WERI-Rb-1 (cell line): ENCODE data around the gene MRPL10.
A peak's percentile ranks its signal among the peaks of the same experiment; 100 is the strongest.

ENCODE experiments used
- DNase-seq: peaks from one replicate; pipeline ENCODE4 v3.0.0-alpha.2; 2020
- H3K27ac ChIP-seq: fragments of 250-450 bp; sonication (Bioruptor Pico); 2 replicates; pipeline ENCODE4 v1.5.1; 2020; ENCODE audit warnings: mild to moderate bottlenecking, moderate library complexity
- H3K27me3 ChIP-seq: fragments of 250-450 bp; sonication (Bioruptor Pico); 2 replicates; pipeline ENCODE4 v1.5.1; 2021; ENCODE audit warnings: mild to moderate bottlenecking, low read depth, moderate library complexity; ENCODE audit not compliant: insufficient read depth, severe bottlenecking
- H3K36me3 ChIP-seq: fragments of 250-450 bp; sonication (Bioruptor Pico); 2 replicates; pipeline ENCODE4 v1.5.1; 2020; ENCODE audit warnings: mild to moderate bottlenecking, moderate library complexity
- H3K4me3 ChIP-seq: 2 replicates; pipeline ENCODE4 v1.5.1; 2011; ENCODE audit warnings: low read depth, mild to moderate bottlenecking, control low read depth, low read length
- H3K9me3 ChIP-seq: fragments of 250-450 bp; sonication (Bioruptor Pico); 2 replicates; pipeline ENCODE4 v1.5.1; 2021; ENCODE audit warnings: mild to moderate bottlenecking, moderate library complexity; ENCODE audit not compliant: severe bottlenecking
- TF ChIP-seq, protein P1 (sequence below): IDR thresholded peaks from 2 replicates; pipeline ENCODE4 v1.5.1; 2011; ENCODE audit warnings: low read depth, mild to moderate bottlenecking, control low read depth, inconsistent platforms, low read length

Gene MRPL10

DNA sequence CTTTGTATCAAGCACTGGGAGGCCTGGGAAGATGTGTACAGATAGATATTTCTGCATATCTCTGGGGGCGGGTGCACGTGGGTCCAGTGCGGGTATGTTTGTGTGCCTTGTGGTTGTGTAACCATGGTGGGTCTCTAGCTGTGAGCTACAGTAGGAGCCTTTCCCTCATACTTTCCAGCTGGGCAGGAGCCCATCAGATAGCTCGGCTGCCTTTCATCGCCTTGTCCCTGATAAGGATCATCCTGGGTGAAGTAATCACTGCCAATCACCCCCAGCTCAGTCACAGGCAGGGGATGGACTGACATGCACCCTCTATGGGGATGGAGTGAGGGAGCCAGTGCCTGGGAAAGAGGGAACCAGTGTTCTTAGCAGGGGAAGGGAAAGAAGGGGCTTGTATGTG lies 12.9 kb upstream of the MRPL10 start:
- Histone ChIP-seq H3K4me3 (no peak overlapping the region), H3K9me3 (no peaks in the 10 kb centered on the region), H3K36me3 (peaks cover 27% of the 10 kb centered on the region), H3K27me3 (no peaks in the 10 kb centered on the region), H3K27ac (no peak overlapping the region)
- no peak for DNase-seq
- TF ChIP-seq, protein P1, sequence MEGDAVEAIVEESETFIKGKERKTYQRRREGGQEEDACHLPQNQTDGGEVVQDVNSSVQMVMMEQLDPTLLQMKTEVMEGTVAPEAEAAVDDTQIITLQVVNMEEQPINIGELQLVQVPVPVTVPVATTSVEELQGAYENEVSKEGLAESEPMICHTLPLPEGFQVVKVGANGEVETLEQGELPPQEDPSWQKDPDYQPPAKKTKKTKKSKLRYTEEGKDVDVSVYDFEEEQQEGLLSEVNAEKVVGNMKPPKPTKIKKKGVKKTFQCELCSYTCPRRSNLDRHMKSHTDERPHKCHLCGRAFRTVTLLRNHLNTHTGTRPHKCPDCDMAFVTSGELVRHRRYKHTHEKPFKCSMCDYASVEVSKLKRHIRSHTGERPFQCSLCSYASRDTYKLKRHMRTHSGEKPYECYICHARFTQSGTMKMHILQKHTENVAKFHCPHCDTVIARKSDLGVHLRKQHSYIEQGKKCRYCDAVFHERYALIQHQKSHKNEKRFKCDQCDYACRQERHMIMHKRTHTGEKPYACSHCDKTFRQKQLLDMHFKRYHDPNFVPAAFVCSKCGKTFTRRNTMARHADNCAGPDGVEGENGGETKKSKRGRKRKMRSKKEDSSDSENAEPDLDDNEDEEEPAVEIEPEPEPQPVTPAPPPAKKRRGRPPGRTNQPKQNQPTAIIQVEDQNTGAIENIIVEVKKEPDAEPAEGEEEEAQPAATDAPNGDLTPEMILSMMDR, result no peak

DNA sequence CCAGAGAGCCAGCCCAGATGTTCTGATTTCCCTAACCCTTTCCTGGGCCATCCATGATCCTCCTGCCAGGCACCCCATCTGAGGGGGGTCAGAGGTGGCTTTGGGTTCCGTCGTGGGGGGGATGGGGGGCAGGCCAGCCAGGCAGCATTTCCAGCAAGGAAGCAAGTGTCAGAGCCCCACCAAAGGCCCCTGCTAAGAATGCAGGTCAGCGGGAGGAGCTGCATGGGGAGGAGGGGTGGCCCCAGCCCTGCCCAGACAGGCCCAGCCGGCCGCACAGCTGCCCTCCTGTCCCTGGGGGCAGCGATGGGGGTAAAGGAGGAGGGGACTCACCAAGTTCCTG lies 12.0 kb upstream of the MRPL10 start:
- no peak for DNase-seq
- TF ChIP-seq, protein P1, result no peak
- Histone ChIP-seq H3K9me3 (no peaks in the 10 kb centered on the region), H3K27me3 (no peaks in the 10 kb centered on the region), H3K4me3 (no peak overlapping the region), H3K27ac (peak overlapping the region; percentile 43), H3K36me3 (peaks cover 35% of the 10 kb centered on the region)

DNA sequence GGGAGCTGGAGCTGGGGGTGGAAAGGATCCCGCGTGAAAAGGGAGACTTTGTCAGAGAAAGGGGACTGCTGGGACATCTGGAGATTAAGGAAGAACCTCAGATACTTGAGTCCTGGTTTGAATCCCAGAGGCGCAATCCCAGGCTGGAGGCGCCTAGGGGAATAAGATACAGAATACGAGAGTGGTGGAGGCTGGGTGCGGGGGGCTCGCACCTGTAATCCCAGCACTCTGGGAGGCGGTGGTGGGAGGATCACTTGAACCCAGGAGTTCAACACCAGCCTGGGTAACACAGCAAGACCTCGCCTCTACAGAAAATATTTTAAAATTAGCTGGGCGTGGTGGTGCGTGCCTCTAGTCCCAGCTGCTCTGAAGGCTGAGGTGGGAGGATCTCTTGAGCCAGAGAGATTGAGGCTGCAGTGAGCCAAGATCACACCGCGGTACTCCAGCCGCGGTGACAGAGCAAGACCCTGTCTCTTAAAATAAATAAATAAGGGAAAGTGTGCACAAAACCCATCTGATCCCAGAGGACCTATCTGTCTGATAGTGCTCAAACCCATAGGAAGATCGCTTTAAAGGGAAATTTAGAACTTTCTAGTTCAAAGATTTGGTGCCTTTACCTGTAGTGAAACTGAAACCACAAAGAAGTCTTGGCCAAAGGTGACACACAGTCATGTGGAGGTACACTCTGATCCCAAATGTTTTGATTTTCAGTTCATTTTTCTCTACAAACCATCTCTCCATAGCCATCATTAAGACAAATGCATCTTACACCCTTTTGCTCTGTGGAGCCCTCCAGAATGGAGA lies 10.3 kb upstream of the MRPL10 start:
- TF ChIP-seq, protein P1, result no peak
- DNase-seq, result no peak
- no peaks in the 10 kb centered on the region for H3K9me3 ChIP-seq
- peak overlapping the region; percentile 79 for H3K27ac ChIP-seq
- H3K4me3 ChIP-seq, result peak overlapping the region; percentile 95
- no peaks in the 10 kb centered on the region for H3K27me3 ChIP-seq
- H3K36me3 ChIP-seq, result peaks cover 40% of the 10 kb centered on the region

DNA sequence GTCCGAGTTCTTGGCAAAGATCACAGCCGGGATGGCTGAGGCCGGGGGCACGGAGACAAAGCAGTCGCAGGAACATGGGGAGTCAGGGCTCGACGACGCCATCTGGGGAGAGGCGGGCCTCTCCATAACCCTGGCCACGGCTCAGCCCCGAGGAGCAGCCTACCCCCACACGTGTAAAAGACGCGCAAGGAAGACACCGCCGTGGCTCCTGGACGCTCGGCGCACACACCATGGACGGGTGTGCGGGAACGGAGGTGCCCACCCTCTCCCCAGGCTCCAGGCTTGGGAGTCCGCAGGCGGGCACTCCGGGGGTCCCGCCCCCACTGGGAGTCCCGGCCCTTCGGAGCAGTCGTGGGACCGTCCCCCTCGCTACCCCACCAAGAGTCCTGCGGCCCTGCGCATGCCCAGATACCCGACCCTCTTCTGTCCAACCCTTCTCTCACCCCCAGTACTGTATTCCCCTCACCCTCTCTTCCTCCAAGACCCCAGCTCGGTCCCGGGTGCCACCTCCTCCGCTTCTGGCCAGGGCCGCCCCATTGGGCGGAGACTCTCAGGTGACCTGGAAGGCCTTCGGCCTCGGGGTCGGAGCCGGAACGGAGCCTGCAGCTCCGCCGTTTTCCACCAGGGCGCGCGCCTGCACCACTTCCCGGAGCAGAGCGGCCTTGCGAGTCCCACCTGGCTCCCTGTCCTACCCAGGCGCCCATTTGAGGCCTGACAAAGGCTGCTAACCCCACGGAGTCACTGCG lies 9.6 kb upstream of the MRPL10 start, which contains the start of gene SCRN2:
TSS of gene SCRN2 (minus strand) at position 532 of the 746 bp plus-strand sequence. CDS start at position 102, 430 bp downstream.
- DNase-seq, result peak; percentile 97
- H3K4me3 ChIP-seq, result peak within 1 kb of the TSS; percentile 95
- peak within 1 kb of the TSS; percentile 79 for H3K27ac ChIP-seq
- H3K9me3 ChIP-seq, result no peaks in the 10 kb centered on the region
- TF ChIP-seq, protein P1, result peak; percentile 98
- peaks cover 38% of the 10 kb centered on the region for H3K36me3 ChIP-seq
- H3K27me3 ChIP-seq, result no peaks in the 10 kb centered on the region

DNA sequence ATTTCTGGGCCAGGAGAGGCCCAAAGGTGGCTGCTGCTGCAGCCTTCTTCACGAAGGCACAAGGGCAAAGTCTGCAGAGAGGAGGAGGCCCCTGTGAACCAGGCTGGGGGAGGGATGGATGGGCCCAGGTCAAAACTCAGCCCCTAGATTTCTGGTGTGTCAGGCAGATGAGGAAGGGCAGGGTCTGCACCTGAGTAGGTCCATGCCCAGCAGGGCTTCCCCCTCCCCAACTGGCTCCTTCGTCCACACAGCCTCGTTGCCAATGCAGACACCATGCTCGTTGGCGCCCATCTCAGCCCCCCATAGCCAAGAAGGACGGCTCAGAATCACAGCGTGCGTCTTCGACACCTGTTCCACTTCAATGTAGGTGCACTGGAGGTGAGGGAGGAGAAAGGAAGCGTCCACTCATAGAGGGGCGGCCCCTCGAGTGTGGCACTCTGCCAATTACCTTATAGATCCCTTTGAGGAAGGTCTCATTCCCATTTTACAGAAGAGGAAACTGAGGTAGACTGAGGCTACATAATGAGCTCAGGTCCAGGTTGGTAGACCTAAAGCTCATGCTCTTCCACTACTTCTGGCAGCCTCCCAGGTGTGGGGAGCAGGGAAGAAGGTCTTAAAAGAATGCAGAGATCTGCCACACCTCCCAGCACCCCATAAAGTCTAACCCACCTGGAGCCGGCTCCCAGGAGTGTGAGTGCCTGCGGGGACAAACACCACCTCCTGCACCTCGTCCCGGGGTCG lies 8.8 kb upstream of the MRPL10 start:
- no peak for DNase-seq
- H3K27ac ChIP-seq, result peak overlapping the region; percentile 79
- peaks cover 43% of the 10 kb centered on the region for H3K36me3 ChIP-seq
- H3K4me3 ChIP-seq, result peak overlapping the region; percentile 95
- H3K9me3 ChIP-seq, result no peaks in the 10 kb centered on the region
- no peaks in the 10 kb centered on the region for H3K27me3 ChIP-seq
- TF ChIP-seq, protein P1, result no peak
